C4-2B (cell line): ENCODE measurements around the gene RUSC2.

Experiments used
- CTCF ChIP-seq: fragments of 450-650 bp; conservative IDR thresholded peaks from 2 replicates; pipeline ENCODE4 v1.5.1; 2017; ENCODE audit warnings: mild to moderate bottlenecking
- ZFX ChIP-seq: fragments of 450-650 bp; IDR thresholded peaks from 2 replicates; pipeline ENCODE4 v1.6.1; 2017

- TF ChIP-seq CTCF (no peak), ZFX (no peak)
Measured at GRCh38 chr9:35470340-35470739, 19.6 kb upstream of the RUSC2 start.
